Hair follicle dermal papilla cell (primary cell): ENCODE measurements around the gene MDFIC. TPM values are rescaled to one million over a fixed set of nuclear protein-coding genes. Genes with fewer than 3 reads are reported as not detected.

Source experiments
- total RNA-seq: library from RNA; depleted of rRNA; stranded (reverse); fragments of >200 nt; gene quantifications from 2 replicates; pipeline ENCODE4 v1.2.3, GENCODE V29; 2012

The MDFIC gene
- 61.7 and 87.0 TPM in 2 replicates for total RNA-seq

DNA sequence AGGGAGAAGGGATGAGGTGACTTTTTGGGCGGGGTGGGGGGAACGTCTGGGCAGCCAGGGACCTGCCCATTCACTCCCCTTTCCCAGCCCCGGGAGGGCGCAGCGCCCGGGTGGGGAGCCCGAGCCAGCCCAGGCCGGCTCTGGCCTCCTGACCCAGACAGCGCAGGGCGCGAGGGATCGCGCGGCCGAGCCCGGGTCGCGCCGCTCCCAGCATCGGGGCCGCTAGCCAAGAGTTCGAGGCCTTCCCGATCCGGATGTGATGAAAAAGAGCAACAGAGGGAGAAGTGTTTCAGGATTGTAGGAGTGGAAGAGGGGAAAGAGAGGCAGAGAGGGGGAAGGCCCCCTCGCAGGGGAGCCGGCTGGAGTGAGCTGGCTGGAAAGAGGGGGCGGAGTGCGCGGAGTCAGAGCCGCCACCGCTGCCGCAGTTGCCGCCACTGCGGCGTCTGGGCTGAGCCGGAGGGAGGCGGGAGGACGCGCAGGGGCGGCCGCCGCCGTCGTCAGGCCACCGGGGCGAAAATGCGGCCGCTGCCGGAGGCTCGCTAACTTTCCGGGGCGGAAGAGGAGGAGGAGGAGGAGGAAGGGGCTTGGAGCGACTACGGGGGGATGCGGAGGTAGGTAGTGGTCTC, at the start of gene MDFIC:
TSS of gene MDFIC (plus strand) at position 69 of the 626 bp plus-strand sequence. CDS start 940 bp downstream, outside the sequence.

